Measurements from ENCODE around the gene PPP1R14B. TPM values are rescaled to one million over a fixed set of nuclear protein-coding genes. Genes with fewer than 3 reads are reported as not detected.

PPP1R14B gene
- total and polyA plus RNA-seq, 2 of the 13 experiments (the other 11 are each of a cell fraction or from before 2014, with no cell fraction given): 110 to 148 TPM

- no peak for TF ChIP-seq HNF4G (IDR thresholded peaks at IDR 0.05; ENCODE audit: borderline replicate concordance, low read depth, low read length)
- no peak for TF ChIP-seq HNF4G (CRISPR knock-in tag; IDR thresholded peaks at IDR 0.05; ENCODE audit: borderline replicate concordance, low read depth)
- 0 out of 2 replicates have a peak, but pooled peaks have one; percentile 23 for TF ChIP-seq NRL (CRISPR knock-in tag; IDR thresholded peaks at IDR 0.05; ENCODE audit: borderline replicate concordance)
- TF ChIP-seq ZNF713 (CRISPR knock-in tag; IDR thresholded peaks at IDR 0.05): no peak
- no peak for TF ChIP-seq RBAK (CRISPR knock-in tag; IDR thresholded peaks at IDR 0.05)
- no peak for TF ChIP-seq TSC22D2 (CRISPR knock-in tag; IDR thresholded peaks at IDR 0.05; ENCODE audit: borderline replicate concordance)
- TF ChIP-seq THAP8 (CRISPR knock-in tag; IDR thresholded peaks at IDR 0.05; ENCODE audit: borderline replicate concordance): no peak
- TF ChIP-seq PHF20 (CRISPR knock-in tag; IDR thresholded peaks at IDR 0.05): no peak
- 0 out of 2 replicates have a peak, but pooled peaks have one; percentile 34 for TF ChIP-seq ZNF558 (CRISPR knock-in tag; IDR thresholded peaks at IDR 0.05; ENCODE audit: borderline replicate concordance)
- no peak for TF ChIP-seq GLMP (CRISPR knock-in tag; IDR thresholded peaks at IDR 0.05; ENCODE audit: borderline replicate concordance)
- no peak for TF ChIP-seq ZNF639 (CRISPR knock-in tag; conservative IDR thresholded peaks at IDR 0.05)
- peak; percentile 15; the same call in 1 of the 2 replicates for TF ChIP-seq MTA1 (CRISPR knock-in tag; IDR thresholded peaks at IDR 0.05; ENCODE audit: borderline replicate concordance)
- no peak for TF ChIP-seq ETV5 (CRISPR knock-in tag; IDR thresholded peaks at IDR 0.05; ENCODE audit: borderline replicate concordance)
- no peak for TF ChIP-seq NFYC (CRISPR knock-in tag; IDR thresholded peaks at IDR 0.05)
- 0 out of 2 replicates have a peak, but pooled peaks have one; percentile 10 for TF ChIP-seq ZNF333 (CRISPR knock-in tag; IDR thresholded peaks at IDR 0.05; ENCODE audit: borderline replicate concordance)
- TF ChIP-seq ZNF589 (CRISPR knock-in tag; conservative IDR thresholded peaks at IDR 0.05): no peak
- TF ChIP-seq NFRKB (IDR thresholded peaks at IDR 0.05): no peak
- TF ChIP-seq ZNF180 (CRISPR knock-in tag; IDR thresholded peaks at IDR 0.05; ENCODE audit: borderline replicate concordance, low read depth): no peak
- TF ChIP-seq HINFP (CRISPR knock-in tag; IDR thresholded peaks at IDR 0.05; ENCODE audit: low read depth): no peak
- TF ChIP-seq ZNF546 (CRISPR knock-in tag; conservative IDR thresholded peaks at IDR 0.05): 0 out of 2 replicates have a peak, but pooled peaks have one; percentile 30
- no peak for TF ChIP-seq PBX3 (CRISPR knock-in tag; IDR thresholded peaks at IDR 0.05; ENCODE audit: borderline replicate concordance)
Observed at GRCh38 chr11:64252003-64252872, 5.5 kb upstream of the PPP1R14B start (continued).

Data from HepG2 (cell line).